Stimulated activated CD8-positive, alpha-beta memory T cell treated with anti-CD3 and anti-CD28 coated beads, Interleukin-4, amount 100 ng/mL, for 24 hours (primary cell): ENCODE results near the gene DKK2.

Experiments used
- DNase-seq: peaks from one replicate; pipeline ENCODE4 v3.0.0-alpha.2; 2020; ENCODE audit warnings: low read depth

DKK2 gene

DNA sequence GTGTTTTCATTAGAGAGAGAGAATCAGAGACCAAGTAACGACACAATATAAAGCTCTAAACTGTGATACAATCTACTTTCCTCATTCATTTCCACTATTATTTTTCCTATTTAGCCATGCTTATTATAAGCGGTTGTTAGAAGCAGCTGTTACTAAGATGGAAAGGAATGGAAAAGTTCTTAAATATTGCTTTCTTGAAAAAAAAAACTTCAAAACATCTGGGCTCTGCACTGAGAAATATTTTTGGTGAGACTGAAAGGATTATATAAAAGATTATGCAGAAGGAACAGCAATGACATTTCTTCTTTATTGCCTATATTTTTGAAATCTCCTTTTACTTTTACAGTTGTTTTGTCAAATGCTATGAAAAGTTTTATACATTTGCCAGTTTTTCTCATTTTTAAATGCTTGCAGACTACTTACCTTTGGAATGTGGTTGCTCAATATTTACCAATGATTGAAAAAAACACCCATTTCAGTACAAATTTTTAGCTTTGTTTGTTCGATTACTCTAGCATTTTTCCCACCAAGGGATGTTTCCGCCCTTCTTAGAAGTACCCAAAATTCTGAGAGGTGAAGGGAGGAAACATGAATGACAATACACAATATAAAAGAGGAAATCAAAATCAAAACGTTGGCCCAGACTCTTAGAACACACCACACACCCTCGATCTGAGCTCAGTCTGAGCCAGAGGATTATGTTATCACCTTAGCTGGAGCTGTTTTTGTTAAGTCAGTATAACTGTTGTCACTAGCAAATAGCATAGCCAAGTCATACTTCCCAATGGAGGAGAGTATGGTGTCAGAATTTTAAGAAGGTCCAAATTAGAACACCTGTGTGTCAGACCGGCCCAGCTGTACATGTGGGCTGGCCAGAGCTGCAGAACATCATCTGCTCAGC lies 18.4 kb downstream of the DKK2 start:
- DNase-seq, result no peak

DNA sequence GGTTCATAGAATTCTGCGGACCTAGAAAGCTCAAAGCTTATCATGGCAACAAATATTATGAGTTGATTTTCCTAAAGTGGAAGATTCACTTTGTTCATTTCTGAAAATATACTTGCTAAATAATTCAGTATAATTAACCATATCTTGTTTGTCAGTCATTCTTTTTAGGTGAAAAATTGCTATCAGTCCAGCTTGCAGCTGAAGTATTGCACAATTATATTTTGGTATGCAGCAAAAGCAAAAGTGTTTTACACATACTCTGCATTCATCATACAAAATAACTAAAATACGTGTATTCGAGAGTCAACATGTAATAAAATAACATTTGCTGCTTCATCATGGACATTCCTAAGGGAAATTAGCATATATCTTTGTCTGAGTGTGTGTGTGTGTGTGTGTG lies 24.8 kb downstream of the DKK2 start:
- no peak for DNase-seq

DNA sequence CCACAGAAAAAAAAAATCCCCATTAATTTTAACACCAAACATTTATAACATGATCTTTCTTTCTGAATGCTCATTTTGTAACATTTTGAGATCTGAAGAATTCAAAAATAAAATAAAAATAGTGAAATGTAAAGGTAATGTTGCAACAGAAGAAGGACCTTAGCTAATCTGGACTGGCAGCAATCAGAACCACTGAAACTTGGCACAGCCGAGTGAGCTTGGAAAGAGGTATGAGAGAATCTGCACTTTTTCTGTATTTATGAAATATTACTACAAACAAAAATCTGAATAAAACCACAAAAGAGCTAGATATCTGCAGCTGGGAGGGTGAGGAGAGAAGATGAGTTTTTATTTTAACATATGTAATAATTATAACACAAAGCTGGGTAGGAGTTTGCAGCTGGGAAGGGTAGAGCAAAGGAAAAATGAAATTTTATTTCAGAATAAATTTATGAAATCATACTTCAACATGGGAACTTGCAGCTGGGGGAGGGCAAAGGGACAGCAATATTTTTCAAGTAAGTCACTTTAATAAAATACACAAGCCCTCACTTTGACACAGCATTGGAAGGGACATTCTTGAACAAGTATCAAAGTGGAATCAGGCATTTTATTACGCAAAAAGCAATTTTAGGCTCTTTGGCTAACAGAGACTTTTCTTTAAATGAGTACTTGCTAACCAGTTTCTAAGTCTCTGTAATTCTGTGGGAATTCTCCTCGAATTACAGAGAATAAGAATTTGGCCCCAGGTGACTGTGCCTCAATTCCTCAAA lies 26.7 kb downstream of the DKK2 start:
- DNase-seq, result no peak

DNA sequence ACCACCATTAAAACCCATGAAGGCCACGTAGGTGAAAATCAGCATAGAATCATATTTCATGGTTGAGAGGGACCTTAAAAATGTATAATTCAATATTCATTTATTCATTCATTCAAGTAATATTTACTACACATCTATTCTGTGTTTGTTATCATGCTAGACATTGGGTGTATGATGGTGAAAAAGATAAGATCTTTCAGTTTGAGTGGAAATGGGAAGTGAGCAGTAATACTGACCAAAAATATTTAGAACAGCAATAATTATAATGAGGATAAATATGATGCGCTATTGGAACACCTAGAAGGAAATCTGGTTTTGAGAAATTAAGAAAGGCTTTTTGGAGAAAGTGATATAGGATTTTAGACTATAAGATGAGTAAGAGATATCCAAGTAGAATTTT lies 28.0 kb downstream of the DKK2 start:
- no peak for DNase-seq

DNA sequence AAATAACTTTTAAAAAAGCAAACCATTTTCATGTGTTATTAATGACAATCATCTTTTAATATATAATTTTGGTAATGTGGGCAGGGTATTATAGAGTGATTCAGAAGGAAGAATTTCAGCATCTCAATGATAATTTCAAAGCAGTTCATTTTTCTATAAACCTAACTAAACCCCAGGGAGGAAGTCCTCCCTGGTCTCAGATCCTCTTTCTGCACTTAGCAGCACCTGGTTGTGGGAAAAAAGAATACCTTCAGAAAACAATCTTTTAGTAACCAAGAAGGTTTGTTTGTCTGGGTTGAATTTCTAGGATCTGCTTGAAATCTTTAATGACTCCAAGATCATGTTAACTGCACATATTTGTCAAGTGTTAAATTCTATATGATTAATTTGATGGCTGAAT lies 29.9 kb downstream of the DKK2 start:
- no peak for DNase-seq

DNA sequence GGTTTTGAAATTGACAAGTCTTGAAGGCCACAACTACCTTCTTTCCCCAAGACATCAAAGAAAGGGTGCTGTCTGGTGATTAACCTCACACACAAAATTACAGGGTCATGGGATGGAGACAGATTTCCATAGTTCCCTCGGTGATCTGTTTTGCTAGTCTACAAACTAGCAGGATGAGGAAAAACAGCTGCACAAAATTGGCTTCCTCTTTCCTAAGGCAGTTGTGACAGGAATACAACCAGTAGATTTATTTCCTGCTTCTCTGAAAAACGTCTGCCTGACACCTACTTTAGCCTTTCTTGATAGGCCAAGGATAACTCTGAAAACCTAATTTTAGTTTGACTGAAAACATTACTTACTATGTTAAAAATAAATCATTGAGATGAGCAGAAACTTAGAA lies 39.6 kb downstream of the DKK2 start:
- DNase-seq, result no peak

DNA sequence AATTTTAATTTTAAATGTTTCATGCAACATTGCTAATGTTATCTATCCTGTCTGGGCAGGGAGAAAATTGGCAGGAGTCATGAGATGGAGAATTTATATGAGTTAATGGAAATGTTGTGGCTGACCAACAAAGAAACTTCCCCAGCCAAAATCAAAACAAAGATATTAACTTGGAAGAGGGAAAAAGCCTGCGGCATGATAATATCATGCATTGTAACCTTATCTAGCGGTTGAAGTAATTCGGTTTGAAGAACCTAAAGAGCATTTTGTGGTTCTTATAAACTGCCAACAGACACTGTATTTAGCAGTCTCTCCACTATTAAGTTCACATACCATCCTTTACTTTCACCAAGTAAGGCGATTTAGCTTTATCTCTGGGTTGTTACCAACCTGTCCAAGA lies 42.3 kb downstream of the DKK2 start:
- DNase-seq, result no peak

DNA sequence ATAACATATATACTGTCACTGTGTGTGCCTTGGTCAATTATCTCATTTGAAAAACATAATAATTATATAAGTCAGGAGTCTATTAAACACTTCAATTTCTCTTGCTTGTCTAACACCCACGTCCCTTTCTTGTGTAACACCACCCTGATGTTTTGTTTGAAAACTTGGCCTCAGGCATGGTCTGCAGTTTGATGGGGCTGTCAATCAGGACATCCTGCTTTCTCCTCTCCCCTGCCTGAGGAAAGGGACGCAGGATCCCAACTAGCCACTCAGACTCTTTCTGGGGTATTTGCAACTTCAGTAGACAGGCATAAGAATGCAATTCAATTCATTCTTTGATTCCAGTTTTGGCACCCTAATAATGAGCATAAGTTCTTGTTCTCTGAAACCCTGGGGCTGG lies 48.8 kb downstream of the DKK2 start:
- DNase-seq, result no peak

DNA sequence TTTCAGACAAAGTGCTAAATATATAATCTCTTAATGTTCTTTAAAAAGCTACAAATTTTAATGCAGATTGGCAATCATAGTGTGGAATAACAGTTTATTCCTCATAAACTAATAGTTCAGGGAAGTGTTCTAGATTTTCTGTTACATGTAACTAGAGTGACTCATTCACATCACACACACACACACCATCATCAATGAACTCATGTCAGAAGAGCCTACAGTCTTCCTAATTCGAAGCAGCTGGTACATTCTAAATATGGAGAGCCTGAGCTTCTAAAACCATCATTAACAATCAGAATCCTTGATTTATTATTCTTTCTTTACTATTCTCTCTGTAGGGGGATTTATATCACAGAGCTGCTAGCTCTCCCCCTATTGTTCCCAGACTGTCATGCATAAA lies 49.6 kb downstream of the DKK2 start:
- no peak for DNase-seq

DNA sequence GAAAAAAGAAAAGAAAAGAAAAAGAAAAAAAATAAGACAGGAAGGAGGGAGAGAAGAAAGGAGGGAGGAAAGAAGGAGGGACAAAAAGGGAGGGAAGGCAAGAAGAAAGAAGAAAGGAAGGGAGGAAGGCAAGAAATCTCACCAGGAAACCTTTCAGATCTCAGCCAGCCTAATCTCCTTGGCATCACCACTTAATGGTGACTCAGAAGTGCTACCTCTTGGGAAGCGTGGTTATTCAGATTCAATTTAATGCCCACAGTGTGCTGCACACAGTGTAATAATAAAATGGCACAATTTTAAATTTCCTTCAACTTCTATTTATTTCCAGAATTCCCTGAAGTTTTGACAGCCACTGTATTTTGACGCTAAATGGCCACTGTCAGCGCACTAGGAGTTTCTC lies 50.3 kb downstream of the DKK2 start:
- DNase-seq, result no peak

DNA sequence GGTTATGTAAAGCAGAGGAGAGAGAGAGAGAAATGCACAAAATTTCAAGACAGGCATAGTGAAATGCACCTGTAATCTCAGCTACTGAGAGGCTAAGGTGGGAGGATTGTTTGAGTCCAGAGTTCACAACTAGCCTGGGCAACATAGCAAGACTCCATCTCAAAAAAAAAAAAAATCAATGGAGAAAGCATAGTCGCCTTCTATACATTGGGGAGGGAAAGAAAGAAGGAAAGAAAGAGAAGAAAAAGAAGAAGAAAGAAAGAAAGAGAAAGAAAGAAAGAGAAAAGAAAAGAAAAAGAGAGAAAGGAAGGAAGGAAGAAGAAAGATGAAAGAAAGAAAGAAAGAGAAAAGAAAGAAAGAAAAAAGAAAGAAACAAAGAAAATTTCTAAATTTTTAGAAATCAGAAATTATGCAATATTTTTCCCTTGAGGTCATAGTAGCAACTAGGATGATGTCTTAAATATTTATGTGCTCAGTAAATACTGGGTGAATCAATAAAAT lies 53.4 kb downstream of the DKK2 start:
- DNase-seq, result no peak

DNA sequence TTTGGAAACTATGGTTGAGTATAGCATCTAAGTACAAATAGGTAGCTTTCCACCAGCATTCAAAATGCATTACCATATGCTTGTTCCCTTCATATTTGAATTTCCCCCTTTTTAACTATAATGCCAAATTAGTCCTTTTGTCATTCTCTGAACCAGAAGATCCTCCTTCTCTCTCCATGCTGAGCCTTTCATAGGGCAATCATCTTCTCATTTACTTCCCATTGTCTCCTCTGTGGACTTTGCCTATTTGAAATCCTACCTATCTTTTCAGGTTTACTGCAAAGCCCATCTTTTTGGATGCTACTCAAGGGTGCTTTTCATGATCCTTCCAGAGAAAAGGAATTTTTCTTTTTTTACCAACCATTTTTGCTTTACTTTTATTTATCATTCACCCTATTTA lies 54.7 kb downstream of the DKK2 start:
- no peak for DNase-seq

DNA sequence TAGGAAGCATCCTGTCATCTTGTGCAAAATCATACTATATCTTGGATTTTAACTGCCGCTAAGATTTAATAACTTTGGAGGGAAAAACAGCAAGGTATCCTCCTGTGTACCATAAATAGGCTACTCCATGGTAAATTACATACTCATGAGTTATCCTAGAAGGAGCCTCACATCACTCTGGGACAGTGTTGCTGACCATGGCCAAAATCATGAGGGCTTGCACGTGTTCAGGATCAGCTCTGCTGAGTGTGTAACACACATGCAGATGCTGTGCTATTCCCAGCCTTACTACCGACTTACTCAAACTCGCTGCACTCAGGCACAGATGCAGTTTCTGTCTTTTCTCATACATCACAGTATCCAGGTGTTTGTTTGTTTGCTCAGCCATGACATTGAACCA lies 56.6 kb downstream of the DKK2 start:
- DNase-seq, result no peak

DNA sequence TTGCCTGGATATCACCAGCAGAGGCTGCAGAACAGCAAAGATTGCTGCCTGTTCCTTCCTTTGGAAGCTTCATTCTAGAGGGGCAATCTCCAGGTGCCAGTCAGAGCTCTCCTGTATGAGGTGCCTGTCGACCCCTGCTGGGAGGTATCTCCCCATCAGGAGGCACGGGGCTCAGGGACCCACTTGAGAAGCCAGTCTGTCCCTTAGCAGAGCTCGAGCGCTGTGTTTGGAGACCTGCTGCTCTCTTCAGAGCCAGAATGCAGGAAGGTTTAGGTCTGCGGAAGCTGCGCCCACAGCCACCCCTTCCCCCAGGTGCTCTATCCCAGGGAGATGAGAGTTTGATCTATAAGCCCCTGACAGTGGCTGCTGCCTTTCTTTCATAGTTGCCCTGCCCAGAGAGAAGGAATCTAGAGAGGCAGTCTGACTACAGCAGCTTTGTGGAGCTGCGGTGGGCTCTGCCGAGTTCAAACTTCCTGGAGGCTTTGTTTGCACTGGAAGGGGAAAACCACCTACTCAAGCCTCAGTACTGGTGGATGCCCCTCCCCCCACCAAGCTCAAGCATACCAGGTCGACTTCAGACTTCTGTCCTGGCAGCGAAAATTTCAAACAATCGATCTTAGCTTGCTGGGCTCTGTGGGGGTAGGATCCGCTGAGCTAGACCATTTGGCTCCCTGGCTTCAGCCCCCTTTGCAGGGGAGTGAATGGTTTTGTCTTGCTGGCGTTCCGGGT lies 57.9 kb downstream of the DKK2 start:
- no peak for DNase-seq

DNA sequence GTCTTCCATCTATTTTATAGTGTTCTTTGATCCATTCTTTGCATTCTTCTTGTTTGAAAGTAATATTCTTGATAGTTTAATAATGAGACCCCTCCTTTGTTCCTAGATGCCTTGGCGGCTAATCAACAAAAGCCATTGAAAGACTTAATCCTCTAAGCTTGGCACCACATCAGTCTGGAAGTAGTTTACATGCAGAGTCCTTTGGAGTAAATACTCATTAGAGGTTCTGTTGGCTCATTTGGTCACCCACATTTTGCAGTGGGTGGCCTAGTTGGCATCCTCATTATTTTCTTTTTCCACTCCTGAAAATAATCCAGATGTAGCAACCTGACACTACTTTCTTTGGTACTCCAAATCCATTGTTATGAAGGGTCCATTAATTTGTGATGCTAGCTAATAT lies 64.5 kb downstream of the DKK2 start:
- no peak for DNase-seq

DNA sequence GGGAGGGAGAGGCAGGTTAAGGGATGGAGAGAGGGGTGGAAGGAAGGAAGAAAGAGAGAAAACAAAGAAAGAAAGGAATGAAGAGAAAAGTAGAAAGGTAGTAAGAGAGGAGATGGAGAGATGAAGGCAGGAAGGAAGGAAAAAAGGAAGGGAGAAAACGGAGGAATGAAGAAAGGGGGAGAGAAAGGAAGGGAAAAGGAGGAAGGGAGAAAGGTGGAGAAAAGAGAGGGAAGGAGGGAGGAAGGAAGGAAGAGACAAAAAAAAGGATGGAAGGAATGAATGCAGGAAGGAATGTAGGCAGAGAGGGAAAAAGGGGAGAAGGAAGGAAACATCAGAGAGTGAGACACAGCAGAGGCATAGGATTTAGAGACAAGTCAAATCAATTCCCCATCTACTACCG lies 68.2 kb downstream of the DKK2 start:
- no peak for DNase-seq

DNA sequence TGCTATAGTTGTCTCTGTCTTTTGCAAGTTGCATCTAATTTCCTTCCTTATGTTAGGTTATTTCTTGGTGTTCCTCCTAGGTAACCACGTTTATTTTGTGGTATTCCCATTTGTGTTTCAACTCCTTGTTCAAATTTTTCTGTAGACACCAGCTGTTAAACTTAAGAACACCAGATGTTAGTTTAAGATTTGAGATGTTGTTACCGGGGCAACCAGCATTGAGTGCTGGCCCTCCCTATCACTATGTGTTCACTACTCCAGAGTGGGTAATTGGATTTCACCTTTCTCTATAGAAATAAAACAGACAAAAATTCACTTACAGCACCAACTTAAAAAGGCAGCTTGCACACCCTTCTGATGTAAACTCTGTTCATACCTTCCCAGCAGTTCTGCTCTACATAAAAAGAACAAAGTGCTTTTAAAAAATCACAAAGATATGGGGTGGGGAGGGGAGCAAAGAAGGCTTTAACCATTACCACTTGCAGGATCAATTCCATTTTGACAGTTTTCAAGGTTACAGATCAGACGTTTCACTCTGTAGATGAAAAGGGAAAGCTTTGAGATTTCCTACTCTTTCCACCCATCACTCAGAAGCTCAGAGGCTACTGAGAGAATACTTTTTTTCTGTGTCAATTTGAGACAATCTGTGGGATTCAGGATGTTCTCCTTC lies 82.9 kb downstream of the DKK2 start:
- DNase-seq, result no peak

DNA sequence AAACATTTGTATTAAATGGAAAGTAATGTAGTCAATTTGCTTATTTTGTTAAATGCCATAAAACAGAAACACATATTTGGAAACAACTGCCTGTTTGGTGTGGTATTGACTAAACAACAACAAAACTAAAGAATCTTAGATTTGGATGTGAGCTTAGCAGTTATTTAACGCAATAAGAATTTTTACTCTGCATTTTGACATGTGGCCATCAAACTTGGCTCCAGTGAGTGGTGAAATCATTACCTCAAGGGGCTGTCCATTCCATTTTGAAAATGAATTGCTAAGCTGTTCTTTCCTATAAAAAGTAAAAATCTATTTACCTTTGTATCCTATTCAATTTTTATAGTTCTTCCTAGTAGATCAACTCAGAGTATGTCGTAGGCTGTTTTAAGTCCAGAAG lies 84.2 kb downstream of the DKK2 start:
- no peak for DNase-seq

DNA sequence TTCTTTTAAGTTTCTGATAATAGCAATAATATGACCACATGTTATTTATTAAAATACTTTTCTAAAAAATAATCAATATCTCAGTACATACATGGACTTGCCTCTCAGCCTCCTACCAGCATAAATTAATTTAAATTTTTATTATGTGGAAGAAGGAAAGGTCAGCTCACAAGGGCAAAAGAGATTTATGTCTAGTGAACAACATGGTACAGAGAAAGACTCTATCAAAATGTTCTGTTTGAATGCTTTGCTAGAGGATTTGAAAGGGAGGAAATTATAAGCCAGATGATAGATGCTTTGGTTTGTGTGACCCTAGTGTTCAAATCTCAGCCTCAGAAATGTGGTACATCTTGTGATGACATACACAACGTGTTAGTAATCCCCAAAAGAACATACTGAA lies 94.3 kb downstream of the DKK2 start:
- no peak for DNase-seq

DNA sequence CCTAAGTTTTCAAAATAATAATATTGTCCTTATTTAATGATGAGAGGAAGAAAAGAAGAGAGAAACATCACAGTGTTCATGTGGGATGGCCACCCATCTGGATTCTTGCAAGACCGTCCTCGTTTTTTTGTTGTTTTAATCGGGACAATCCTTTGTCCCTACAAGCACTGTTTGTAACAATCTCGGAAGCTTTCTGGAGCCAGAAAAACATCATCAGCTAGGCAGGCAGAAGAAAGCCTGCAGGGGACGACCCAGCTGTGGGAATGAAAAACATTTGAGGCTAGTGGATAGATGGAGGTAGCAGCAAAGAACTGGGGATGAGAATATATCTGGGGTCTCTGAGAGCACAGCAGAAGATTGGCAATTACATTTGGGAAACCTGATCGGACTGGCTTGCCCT lies 105.6 kb downstream of the DKK2 start:
- DNase-seq, result no peak

DNA sequence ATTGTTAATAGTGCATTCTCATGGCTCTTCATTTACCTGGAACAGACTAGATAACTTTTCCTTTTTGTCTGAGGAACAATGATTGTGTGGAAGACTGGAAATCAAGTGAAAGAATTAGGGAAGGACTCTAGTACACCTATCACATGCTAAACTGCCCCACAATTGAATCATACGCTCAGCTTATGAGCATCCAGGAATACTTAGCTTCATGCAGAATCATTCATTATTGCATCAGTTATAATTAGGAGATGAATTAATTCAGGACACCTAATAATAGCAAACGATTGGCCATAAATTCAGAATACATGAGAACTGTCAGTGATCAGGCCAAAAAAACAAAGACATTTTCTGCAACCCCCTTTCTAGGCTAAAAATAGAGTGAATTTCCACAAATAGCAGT lies 106.9 kb downstream of the DKK2 start:
- DNase-seq, result no peak

DNA sequence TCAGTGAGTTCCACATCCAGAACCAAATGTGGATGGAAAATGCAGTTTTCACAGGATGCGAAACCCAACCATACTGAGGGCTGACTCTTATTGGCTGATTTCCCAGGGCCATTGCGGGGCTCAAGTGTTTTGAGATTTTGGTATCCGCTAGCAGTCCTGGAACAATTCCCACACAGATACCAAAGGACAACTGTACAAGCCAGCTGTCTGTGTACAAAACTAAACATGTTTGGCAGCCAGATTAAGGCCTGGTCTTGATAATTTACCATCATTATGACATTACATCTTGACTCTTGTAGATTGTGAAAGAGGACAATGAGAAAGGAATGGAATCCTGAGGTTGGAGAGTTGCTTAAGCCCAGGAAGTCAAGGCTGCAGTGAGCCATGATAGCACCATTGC lies 121.9 kb downstream of the DKK2 start:
- no peak for DNase-seq
